GM19328 (cell line): ENCODE results near the gene SHB.

ENCODE experiments used
- ATAC-seq: cut with Tn5 transposase; IDR thresholded peaks from one replicate; pipeline ENCODE4 v1.9.1; 2021; ENCODE audit warnings: mild to moderate bottlenecking, moderate library complexity; ENCODE audit not compliant: unreplicated experiment

SHB gene

DNA sequence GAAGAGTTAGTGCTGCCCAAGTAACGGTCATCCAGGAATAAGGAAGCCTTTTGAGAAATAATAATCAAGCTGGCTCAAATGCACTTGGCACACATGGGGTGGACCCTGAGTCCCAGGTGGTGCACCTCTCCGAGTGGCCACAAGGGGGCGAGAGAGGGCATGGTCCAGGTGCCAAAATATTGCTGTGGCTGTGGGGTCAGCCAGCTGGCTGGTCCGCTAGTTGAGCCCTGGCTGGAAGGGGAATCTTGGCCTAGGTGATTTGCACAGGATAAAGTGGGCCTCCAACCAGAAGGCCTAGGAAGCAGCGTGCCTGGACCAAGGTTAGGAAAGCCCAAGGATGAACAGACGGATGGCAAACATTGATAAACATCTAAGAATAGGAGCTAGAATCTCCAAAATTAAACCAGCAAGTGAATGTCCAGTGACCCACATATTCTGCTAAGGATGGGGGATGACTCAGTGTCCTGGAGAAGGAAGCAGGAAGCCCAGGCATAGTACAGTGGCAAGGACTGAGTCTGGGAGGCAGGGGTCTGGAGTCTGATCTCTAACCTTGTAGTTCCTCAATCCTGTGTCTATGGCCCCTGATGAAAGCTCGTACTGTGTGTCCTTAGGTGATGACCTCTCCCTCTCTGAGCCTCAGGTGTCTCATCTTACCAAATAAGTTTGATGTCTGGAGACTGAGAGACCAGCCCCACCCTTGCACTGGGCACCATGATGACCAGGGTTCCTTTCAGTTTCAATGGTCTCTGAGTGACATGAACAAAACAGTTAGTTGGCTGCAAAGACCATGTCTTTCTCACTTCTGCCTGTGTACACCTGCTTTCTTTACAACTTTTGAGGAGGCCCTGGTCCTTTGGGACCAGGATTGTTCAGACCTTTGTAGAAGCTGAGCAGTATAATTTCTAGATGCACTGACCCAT lies 19.2 kb upstream of the SHB start:
- ATAC-seq = no peak

DNA sequence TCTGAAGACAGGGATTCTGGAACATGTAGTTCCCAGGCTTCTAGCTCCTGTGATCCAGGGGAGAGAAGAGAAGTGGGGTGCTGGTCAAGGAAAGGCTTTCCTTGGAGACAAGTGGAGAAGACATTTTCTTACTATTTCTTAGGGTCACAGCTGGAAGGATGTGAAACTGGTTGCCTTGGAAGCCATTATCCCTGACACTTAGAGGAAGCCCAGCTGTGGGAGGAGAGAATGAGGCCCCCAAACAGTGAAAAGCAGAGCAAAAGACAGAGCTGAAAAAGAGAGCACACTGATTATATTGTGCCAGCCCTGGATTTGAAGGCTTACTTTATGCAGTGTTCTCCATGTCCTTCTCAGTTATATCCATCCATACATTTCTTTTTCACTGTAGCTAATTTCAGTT lies 17.5 kb upstream of the SHB start:
- no peak for ATAC-seq

DNA sequence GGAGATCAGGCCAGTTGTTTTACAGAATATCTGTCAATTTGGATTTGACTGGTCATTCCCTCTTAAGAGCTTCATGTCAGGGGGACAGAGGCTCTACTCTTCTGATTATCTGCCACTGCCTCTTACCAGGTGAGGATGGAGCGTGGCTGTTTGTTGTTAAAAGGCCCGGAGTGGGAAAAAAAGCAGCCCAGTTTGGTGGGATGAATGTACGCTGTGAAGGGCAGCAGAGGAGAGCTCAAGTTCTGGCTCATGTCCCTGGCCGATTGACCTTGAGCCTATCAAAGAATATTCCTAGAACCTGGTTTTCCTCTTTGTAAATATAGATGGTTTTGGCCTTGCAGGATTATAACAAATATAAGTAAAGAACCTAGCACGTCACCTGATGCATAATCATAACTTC lies 16.3 kb upstream of the SHB start:
- no peak for ATAC-seq

DNA sequence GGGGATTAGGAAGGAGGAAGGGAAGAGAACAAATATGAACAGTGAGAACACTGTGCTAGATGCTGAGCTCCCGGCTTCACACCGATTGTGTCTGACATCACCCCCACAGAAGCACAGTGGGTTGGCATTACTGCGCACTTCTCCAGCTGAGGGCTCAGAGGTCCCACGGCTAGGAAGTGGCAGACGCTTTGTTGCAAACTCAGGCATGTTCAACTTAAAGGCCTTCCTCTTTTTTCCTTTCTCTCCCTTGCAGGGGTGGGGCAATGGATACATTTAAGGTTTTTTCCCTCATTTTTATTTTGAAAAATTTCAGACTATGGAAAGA lies 15.5 kb upstream of the SHB start:
- ATAC-seq = no peak

DNA sequence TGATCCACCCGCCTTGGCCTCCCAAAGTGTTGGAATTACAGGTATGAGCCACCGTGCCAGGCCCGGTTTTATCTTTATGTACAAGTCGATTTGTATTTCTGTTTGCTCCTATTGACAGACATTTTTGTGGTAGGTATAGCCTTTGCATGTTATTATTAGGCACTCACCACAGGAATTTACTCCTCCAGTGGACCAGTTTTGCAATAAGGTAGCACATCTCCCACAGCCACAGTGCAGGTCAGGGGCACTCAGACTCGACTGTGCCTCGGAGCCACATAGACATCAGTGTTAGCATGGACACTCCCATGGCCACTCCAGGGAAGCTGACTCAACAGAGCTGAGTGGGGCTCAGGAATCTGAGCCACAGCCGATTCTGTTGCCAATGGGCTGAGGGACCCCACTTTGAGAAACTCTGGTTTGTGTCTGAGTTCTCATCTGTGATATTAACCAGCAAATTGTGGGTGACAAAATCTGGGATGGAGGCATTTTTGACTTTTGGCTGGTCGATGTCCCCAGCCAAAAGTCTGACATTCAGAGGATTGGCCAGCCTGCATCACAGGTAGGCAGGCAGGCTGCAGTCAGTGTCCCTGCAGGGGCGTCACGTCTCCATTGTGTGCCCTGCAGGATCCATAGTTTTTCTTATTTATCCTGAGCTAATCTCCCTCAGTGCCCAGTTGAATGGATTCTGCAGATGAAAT lies 15.0 kb upstream of the SHB start:
- ATAC-seq = no peak

DNA sequence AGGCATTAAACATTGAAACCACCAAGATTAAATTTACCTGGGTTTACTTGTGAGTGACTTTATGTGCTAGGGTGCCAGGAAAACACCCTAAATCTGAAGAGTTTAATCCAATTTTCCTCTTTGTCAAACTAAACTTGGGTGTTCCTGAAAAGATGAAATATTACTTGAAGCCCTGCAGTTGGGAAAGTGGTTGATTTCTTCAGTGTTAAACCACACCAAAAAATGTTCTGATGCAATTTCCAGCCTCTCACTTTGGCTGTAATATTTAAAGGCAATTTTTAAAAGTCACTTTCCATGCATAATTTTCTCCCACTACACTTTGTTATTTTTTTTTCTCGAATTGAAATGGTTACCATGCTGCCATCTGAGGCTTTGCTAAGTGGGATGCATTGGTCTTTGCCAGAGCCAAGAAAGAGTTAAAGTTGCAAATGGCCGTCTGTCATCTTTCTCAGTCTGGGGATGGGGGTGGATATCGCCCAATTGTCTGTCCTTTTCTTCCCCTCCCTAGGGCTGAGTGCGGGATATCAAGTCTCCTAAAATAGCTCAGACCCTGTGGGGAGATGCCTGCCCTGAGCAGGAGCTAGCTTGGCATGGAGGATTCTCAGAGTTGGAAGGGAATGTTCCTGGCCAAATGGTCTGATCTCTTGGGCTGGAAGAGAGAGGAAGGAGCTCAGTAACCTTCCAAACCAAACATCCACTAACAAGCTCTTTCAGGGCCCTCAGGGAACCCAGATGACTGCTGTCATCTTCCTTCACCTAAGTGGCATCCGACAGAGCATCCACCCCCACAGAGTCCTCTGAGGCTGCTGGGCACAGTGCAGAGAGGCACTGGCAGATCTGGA lies 13.6 kb upstream of the SHB start:
- no peak for ATAC-seq

DNA sequence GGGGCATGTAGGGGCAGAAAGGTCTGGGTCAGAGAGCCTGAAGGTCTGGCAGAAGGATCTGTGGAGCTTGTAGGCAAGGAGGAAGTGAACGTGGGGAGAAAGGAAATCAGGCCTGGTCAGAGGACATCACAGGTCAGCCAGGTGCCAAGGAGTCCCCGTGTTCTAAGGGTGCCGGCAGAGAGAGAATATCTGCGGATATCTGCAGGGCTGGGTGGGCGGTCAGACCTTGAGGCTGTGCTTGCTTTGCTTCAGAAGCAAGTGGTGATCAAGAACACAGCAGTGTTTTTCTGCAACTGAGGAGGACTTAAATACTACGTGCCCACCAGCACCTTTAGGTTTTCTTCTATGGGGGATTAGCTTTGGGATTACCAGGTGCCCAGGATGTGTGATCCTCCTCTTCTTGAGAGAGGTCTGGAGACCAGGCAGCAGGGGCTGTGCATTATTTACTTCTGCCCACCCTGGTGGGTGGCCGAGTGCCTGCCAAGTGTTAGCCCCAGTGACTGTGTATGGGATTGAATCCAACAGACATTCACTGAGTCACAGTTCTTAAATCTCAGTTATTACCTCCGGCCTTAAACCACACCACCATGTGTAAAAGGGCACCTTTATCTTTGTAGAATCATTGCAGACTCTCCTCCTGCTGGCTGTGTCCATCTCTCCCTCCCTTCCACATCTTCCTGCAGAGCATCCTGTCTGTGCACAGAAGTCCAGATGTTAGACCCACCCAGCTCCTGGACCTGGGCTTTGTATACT lies 12.5 kb upstream of the SHB start:
- ATAC-seq = no peak

DNA sequence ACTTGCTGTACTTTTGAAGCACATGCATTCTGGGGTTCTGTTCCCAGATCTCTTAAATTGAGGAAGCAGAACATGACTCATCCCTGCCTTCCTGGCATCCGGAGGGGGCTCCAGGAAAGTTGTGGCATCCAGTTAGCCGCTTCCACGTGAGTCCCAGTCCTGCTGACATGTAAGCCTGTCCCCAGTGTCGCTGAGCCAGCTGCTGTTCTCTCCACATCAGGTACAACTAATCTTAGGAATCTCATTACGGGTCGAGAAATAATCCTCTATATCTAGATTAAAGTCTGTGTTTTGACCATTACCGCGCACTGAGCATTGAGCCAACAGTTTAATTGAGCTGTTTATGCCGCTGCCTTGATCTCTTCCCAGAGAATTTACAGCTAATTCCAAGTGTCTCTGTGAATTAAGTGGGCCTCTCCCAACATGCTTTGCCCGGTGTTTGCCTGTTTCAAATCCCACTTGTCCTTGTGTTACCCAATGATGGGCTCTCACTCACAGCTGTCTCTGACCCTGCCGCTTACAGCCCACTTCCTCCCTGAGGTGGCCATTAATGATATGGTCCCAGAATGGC lies 10.5 kb upstream of the SHB start:
- no peak for ATAC-seq

DNA sequence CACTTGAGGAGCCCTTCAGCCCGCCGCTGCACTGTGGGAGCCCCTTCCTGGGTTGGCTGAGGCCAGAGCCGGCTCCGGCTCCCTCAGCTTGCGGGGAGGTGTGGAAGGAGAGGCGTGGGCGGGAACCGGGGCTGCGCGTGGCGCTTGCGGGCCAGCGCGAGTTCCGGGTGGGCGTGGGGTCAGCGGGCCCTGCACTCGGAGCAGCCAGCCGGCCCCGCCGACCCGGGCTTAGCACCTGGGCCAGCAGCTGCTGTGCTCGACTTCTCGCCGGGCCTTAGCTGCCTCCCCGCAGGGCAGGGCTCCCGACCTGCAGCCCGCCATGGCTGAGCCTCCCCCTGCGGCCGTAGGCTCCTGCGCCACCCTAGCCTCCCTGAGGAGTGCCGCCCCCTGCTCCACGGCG lies 6.2 kb upstream of the SHB start:
- ATAC-seq = no peak

DNA sequence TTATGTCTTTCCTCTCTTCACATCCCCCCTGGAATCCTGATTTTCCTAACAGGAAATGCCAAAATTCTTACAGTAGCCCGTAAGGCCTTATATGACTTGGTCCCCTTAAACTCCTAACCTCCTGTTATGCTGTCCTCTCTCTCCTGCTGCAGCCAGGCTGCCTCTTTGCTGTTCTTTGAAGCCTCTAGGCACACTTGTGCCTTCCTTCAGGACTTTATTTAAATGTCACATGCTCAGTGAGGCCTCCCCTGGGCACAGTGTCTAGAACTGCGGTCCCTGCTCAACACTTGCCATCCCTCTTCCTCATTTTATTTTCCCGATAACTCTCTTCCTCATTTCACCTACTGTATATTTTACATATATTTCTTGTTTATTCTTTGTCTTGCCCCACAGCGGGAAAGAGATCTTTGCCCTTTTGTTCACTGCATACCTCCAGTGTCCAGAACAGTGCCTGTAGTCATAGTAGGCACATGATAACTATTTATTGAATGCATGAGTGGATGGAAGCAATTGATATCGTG lies 5.5 kb upstream of the SHB start:
- ATAC-seq = no peak

DNA sequence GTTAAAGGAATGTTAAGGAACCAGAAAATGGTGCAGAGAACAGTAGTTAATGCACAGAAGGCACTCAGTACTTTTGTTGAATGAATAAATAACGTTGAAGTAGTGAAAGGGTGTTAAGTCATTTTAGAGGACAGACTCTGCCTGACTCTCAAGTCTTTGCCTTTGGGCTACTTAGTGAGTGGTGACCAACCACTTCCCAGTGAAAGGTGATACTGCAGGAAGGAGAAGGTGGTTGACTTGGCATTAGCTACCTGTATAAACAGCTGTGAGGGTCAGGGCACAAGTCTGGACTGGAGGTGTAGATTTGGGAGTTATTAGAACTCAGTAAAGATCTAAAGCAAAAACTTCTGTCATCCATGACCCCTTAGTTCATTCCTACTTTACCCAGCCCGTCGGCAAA lies 4.9 kb upstream of the SHB start:
- no peak for ATAC-seq

DNA sequence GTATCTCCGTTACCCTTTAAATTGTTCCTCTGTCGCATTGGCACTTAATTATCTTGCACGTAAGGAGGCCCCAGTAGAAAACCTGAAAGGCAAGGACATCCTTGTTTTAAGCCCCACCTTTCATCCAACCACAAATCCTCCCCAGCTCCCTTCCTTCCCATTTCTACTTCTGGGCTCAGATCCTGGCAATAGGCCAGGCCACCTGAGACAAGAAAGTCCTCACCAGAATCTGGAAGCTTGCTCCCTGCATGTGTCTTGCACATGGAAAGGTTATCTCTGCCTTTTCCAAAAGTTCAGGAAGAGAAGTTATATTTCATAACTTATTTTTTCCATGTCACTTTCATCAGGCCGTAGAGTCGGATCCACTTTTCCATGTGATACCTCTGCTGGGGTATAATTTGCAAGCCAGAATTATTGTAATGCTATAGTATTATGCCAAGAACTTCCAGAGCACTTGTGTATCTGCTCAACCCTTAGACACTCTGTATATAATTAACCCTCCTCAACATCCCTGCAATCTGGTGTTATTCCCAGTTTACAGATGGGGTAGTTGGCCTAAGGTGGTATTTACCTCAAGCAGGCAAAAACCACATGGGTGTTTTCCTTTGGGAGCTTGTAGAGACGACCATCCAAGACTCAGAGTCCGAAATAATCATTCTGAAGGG lies 2.6 kb upstream of the SHB start:
- ATAC-seq = no peak

DNA sequence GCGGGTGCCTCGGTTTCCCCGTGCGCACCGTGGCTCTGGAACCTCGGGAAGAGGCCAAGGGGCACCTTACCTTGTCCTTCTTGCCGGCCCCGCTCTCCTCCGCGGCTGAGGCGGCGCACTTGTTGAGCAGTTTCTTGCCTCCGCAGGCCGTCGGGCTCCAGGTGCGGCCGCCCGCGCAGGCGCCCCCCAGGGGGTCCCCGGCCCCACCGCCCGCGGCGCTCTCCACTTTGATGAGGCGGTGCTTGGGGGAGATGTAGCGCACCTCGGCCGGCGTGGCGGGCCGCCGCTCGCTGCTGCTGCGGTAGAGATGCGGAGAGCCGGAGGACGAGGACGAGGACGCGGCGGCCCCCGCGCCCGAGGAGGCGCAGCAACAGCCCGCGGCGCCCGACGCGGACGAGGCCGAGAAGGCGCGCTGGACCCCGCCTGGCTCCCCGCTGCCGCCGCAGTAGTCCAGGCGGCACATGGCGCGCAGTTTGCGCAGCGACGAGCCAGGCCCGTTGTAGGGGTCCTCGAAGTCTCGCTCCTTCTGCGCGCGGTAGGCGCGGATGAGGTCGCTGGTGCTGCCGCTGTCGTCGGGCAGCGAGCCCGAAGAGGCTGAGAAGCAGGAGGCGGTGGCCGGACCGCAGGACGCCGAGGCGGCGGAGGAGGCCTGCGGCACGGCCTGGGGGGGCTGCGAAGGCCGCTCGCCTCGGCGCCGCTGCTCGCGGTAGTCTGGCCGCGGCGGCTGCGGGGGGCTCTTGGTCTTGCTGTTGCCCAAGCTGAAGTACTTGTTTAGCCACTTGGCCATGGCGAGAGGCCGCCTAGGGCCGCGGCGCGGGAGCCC lies 957 bp downstream of the SHB start:
- ATAC-seq = no peak

DNA sequence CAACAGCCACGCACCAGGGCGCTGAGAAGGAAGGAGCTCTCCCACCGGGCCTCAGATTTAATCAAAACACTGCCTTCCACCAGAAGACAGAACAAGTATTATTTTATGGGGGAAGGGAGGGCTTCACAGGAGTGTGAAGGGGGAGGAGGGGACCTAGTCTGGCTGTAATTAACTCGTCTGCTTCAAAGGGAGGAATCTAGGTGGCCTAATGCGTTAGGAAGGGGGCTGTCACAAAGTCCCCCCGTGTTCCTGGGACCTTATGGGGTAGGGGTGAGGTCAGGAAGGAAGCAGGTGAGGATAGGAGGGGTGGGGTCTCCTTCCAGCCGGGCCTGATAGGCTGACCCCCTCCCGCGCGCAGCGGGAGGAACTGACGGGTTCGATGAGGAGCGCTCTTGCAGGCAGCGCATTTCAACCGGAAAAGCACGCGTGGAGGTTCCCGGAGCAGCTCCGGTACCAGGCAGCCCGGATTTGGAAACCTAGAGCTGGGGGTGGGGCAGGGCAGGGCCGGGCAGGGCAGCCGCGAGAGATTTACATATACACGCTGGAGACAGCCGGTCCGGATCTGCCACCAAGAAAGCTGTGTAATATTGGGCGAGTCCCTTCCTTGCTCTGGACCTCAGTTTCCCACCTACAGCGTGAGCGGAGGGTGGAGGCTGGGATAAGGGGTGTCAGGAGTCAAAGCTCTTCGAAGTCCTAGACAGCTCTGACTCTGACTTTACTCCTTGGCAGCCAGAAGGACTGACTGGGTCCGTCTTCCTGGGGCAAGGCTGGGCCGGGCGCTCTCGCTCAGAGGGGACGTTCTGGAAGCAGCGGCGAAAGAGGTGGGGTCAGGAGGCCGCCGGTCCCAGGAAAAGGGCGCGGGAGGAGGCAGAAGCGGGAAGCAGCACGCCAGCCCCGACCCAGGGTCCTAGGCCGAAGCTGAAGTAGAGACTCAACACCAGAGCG lies 1.8 kb downstream of the SHB start:
- no peak for ATAC-seq

DNA sequence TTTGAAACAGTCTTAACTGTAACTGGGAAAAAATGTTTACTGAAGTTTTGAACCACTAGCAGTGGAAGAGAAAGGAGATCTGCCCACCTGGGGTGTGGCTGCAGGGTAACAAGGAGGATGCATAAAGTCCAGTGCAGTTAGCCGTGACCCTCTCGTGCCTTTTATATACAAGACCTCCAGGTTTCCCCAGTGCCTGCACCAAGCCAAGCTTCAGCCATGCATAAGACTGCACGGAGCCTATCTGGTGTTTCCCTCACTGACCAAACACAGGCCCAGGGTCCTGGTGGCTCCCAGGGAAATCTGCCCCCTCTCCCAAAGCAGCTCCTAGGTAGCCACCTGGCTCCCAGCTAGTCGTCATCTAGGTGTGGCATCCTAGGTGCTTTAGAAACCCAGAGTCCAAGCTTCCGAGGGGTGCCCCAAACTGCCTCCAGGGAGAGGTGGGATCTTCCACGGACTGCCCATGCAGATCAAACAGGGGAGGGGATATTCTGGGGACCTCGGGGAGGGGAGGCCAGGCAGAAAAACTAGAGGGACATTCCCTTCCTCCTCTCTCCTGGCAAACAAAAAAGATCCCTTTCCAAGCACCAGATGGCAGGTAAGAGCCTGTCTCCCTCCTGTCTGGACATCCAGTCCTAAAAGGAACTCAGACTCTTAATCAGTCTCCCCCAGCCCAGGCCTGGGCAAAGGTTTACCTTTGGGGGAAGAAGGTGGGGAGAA lies 2.7 kb downstream of the SHB start:
- ATAC-seq = no peak

DNA sequence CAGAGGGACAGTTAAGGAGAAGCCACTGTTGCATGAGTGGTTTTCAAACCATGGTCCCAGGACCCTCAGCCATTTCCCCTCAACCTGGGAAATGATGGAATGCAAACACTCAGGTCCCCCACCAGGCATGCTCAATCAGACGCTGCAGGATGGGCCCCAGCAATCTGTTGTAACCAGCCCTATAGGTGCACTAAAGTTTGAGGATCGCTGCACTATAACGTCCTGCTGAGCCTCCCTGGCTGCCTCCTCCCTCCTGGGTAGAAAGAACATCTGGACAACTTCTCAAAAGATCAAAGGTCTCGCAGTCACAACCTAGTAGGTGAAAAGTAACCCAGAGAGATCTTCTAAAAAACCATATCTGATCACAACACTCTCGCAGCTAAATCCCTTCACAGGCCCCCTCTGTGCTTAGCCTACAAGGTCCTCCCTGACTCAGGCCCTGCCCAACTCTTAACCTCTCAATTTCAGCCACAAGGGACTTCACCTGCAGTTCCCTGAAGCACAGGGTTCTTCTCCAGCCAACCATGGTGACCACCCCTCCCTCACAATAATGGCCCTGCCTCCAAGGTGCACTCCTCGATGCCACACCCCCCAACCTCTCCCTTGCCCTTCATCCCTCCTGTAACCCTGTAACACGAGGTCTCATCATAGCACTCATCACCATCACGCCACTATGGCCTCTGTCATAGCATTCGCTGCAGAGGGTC lies 3.5 kb downstream of the SHB start:
- ATAC-seq = no peak
